ENCODE measurements around the gene EMILIN2. TPM values are rescaled to one million over a fixed set of nuclear protein-coding genes. Genes with fewer than 3 reads are reported as not detected.
A peak's percentile ranks its signal among the peaks of the same experiment; 100 is the strongest.

Gene EMILIN2
- total and polyA plus RNA-seq, 9 of the 15 experiments (the other 6 are each of a cell fraction or from before 2014, with no cell fraction given) = 0.01 to 0.40 (median 0.19) TPM

DNA sequence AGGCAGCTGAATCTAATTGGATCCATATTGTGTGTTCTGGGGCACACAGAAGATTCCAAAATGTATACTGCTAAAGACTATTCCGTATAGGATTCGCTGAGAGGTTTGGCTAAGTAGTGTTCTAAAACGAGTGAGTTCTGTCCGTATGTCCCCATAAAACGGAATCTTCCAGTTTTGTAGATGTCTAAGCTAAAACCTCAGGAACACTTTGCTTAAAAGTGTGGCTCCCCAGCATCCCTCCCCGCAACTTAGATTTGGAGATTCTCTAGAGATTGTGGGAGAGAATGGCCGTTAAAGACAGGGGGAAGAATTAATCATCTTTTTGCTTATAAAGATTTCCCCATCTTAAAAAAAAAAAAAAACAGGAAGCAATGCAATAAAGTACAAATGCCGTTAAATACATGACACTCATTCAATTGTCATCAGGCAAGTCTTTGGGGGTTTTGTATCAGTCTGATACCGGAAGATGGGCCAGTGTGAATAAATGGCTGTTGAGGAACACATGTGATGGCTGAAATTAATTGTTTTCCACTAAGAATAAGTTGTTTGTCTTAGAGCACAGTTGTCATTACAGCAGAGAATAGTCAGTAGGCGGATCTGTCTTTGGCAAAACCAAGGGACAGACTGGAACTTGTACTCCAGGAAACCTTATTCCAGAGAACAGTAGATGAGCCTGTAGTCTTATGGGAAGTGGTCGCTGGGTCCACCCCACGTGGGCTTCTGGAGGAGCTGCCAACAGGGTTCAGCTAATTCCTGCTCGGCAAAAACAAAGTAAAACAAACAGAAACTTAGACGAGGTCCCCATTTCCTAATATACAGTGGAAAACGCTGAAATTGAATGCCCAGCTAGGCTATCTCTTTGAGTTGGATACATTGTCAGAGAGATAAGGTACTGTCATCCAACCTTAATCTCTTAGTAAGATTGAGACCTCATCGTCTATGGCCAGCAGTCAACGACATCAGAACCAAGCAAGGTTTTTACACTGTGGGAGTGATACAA, 1.7 kb downstream of the EMILIN2 start (continued):
- no peak for TF ChIP-seq FOXA3 (CRISPR knock-in tag; conservative IDR thresholded peaks at IDR 0.05 in 1 of 2, IDR thresholded peaks at IDR 0.05 in 1 of 2)
- TF ChIP-seq PYGO2 (tag; IDR thresholded peaks at IDR 0.05) = no peak
- TF ChIP-seq PURB (CRISPR knock-in tag; IDR thresholded peaks at IDR 0.05; ENCODE audit: low read depth) = no peak
- TF ChIP-seq, protein P1, sequence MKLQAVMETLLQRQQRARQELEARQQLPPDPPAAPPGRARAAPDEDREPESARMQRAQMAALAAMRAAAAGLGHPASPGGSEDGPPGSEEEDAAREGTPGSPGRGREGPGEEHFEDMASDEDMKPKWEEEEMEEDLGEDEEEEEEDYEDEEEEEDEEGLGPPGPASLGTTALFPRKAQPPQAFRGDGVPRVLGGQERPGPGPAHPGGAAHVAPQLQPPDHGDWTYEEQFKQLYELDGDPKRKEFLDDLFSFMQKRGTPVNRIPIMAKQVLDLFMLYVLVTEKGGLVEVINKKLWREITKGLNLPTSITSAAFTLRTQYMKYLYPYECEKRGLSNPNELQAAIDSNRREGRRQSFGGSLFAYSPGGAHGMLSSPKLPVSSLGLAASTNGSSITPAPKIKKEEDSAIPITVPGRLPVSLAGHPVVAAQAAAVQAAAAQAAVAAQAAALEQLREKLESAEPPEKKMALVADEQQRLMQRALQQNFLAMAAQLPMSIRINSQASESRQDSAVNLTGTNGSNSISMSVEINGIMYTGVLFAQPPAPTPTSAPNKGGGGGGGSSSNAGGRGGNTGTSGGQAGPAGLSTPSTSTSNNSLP (IDR thresholded peaks at IDR 0.05; ENCODE audit: borderline replicate concordance, low read depth, low read length) = peak; percentile 83; the same call in 1 of the 2 replicates
- TF ChIP-seq ZNF696 (CRISPR knock-in tag; conservative IDR thresholded peaks at IDR 0.05) = no peak
- peak; percentile 3; the same call in 1 of the 2 replicates for TF ChIP-seq RNF2 (IDR thresholded peaks at IDR 0.05)
- TF ChIP-seq MEIS2 (IDR thresholded peaks at IDR 0.05; ENCODE audit: partially characterized antibody) = peak; percentile 37
- TF ChIP-seq, protein P2, sequence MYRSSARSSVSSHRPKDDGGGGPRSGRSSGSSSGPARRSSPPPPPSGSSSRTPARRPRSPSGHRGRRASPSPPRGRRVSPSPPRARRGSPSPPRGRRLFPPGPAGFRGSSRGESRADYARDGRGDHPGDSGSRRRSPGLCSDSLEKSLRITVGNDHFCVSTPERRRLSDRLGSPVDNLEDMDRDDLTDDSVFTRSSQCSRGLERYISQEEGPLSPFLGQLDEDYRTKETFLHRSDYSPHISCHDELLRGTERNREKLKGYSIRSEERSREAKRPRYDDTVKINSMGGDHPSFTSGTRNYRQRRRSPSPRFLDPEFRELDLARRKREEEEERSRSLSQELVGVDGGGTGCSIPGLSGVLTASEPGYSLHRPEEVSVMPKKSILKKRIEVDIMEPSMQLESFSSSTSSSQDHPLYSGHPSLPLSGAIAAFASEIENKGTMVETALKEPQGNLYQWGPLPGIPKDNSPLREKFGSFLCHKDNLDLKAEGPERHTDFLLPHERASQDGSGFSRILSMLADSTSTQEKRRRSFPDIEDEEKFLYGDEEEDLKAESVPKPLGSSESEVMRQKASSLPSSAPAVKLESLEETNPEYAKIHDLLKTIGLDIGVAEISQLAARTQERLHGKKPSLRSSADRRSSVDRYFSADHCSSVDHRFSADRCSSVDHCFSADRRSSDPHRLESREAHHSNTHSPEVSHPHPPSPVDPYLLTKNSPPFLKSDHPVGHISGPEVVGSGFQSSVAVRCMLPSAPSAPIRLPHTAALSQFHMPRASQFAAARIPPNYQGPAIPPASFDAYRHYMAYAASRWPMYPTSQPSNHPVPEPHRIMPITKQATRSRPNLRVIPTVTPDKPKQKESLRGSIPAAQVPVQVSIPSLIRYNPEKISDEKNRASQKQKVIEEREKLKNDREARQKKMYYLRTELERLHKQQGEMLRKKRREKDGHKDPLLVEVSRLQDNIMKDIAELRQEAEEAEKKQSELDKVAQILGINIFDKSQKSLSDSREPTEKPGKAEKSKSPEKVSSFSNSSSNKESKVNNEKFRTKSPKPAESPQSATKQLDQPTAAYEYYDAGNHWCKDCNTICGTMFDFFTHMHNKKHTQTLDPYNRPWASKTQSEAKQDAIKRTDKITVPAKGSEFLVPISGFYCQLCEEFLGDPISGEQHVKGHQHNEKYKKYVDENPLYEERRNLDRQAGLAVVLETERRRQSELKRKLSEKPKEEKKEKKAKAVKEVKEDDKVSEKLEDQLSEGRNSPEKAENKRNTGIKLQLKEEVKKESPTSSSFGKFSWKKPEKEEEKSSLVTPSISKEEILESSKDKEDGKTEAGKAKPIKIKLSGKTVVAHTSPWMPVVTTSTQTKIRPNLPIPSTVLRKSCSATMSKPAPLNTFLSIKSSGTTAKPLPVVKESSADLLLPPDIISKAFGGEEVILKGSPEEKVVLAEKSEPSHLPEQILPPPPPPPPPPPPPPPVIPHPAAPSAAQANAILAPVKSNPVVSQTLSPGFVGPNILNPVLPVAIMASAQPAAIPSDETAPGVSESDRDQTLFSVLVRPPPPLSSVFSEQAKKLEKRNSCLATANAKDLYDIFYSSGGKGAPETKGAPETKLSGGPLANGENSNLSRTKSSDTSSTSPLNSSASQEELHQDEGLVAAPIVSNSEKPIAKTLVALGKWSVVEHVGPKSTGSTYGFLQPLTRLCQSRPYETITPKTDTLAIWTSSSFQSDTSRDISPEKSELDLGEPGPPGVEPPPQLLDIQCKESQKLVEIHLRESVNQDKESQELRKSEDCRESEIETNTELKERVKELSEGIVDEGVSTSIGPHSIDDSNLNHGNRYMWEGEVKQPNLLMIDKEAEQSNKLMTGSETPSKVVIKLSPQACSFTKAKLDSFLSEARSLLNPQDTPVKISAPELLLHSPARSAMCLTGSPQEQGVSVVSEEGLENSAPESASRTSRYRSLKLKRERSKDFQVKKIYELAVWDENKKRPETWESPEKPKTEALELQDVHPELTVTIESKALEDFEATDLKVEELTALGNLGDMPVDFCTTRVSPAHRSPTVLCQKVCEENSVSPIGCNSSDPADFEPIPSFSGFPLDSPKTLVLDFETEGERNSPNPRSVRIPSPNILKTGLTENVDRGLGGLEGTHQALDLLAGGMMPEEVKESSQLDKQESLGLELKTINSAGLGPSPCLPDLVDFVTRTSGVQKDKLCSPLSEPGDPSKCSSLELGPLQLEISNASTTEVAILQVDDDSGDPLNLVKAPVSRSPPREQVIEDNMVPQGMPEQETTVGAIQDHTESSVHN (IDR thresholded peaks at IDR 0.05; ENCODE audit: borderline replicate concordance in 1 of 2, low read depth in 1 of 2) = no peak
- TF ChIP-seq, protein P3, sequence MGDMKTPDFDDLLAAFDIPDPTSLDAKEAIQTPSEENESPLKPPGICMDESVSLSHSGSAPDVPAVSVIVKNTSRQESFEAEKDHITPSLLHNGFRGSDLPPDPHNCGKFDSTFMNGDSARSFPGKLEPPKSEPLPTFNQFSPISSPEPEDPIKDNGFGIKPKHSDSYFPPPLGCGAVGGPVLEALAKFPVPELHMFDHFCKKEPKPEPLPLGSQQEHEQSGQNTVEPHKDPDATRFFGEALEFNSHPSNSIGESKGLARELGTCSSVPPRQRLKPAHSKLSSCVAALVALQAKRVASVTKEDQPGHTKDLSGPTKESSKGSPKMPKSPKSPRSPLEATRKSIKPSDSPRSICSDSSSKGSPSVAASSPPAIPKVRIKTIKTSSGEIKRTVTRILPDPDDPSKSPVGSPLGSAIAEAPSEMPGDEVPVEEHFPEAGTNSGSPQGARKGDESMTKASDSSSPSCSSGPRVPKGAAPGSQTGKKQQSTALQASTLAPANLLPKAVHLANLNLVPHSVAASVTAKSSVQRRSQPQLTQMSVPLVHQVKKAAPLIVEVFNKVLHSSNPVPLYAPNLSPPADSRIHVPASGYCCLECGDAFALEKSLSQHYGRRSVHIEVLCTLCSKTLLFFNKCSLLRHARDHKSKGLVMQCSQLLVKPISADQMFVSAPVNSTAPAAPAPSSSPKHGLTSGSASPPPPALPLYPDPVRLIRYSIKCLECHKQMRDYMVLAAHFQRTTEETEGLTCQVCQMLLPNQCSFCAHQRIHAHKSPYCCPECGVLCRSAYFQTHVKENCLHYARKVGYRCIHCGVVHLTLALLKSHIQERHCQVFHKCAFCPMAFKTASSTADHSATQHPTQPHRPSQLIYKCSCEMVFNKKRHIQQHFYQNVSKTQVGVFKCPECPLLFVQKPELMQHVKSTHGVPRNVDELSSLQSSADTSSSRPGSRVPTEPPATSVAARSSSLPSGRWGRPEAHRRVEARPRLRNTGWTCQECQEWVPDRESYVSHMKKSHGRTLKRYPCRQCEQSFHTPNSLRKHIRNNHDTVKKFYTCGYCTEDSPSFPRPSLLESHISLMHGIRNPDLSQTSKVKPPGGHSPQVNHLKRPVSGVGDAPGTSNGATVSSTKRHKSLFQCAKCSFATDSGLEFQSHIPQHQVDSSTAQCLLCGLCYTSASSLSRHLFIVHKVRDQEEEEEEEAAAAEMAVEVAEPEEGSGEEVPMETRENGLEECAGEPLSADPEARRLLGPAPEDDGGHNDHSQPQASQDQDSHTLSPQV (IDR thresholded peaks at IDR 0.05) = no peak
- no peak for TF ChIP-seq NR3C1 (CRISPR knock-in tag; IDR thresholded peaks at IDR 0.05)
- TF ChIP-seq PHB (CRISPR knock-in tag; IDR thresholded peaks at IDR 0.05) = no peak
